ENCODE data around the gene TSPAN13. TPM values are rescaled to one million over a fixed set of nuclear protein-coding genes. Genes with fewer than 3 reads are reported as not detected.

The TSPAN13 gene
- total RNA-seq, 1 donor from 2014 or later: 4.4 TPM

- no peaks in the 10 kb centered on the region for H3K36me3 ChIP-seq
Measured at GRCh38 chr7:16734148-16734726, 19.3 kb upstream of the TSPAN13 start.

GRCh38 chr7:16735020-16735419 is 18.5 kb upstream of the TSPAN13 start:
- H3K36me3 ChIP-seq: no peaks in the 10 kb centered on the region
- intact Hi-C loops (cut with DNase I): no loop called here
- no peaks in the 10 kb centered on the region for H3K9me3 ChIP-seq
- no peak for DNase-seq (ENCODE audit: low spot score in 2 of 2)
- TF ChIP-seq, protein P1, sequence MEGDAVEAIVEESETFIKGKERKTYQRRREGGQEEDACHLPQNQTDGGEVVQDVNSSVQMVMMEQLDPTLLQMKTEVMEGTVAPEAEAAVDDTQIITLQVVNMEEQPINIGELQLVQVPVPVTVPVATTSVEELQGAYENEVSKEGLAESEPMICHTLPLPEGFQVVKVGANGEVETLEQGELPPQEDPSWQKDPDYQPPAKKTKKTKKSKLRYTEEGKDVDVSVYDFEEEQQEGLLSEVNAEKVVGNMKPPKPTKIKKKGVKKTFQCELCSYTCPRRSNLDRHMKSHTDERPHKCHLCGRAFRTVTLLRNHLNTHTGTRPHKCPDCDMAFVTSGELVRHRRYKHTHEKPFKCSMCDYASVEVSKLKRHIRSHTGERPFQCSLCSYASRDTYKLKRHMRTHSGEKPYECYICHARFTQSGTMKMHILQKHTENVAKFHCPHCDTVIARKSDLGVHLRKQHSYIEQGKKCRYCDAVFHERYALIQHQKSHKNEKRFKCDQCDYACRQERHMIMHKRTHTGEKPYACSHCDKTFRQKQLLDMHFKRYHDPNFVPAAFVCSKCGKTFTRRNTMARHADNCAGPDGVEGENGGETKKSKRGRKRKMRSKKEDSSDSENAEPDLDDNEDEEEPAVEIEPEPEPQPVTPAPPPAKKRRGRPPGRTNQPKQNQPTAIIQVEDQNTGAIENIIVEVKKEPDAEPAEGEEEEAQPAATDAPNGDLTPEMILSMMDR (IDR thresholded peaks at IDR 0.05): no peak
- H3K4me3 ChIP-seq: no peak overlapping the region
- H3K4me1 ChIP-seq: no peaks in the 10 kb centered on the region
- no peak overlapping the region for H3K27ac ChIP-seq
- no peaks in the 10 kb centered on the region for H3K27me3 ChIP-seq

More at GRCh38 chr7:16734148-16734726, 19.3 kb upstream of the TSPAN13 start:
- intact Hi-C loops (cut with DNase I): no loop called here
- TF ChIP-seq, protein P1 (IDR thresholded peaks at IDR 0.05): no peak
- Histone ChIP-seq H3K27ac (no peak overlapping the region), H3K4me1 (no peaks in the 10 kb centered on the region), H3K9me3 (no peaks in the 10 kb centered on the region), H3K4me3 (no peak overlapping the region), H3K27me3 (no peaks in the 10 kb centered on the region)
- no peak for DNase-seq (ENCODE audit: low spot score in 2 of 2)

DNA sequence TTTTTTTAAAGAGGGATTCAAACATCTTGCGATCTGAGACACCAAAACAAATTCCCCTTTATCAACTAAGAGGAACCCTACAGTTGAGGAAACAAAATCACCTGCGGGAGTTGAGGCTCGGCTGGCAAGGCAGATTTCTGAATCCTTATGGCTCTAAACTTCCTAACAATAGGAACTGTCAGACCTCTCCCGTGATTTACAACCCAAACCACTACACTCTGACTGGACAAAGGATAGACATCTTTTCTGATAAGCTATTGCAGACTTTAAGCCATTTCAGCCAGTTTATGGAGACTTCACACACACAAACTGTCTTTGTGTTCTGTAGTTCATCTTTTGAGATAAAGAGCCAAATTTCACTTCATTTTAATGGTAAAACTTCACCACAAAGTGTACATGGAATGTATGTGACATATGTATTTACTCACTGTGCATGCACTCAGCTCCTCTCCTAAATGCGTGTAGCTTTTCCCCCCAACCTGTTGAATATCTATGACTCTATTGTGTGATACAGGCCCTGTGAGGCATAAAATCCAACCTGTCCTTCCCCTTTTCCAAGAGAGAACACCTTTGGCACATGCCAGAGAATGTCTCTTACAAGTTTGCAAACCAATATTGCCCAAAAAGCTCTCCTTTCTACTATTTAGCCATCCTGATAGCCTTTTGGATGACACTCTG is 15.4 kb upstream of the TSPAN13 start:
- TF ChIP-seq, protein P1 (IDR thresholded peaks at IDR 0.05): no peak
- H3K27ac ChIP-seq: no peak overlapping the region

GRCh38 chr7:16739863-16740622 is 13.5 kb upstream of the TSPAN13 start:
- Histone ChIP-seq H3K4me3 (no peak overlapping the region), H3K27me3 (no peaks in the 10 kb centered on the region), H3K36me3 (no peaks in the 10 kb centered on the region), H3K4me1 (no peaks in the 10 kb centered on the region), H3K9me3 (no peaks in the 10 kb centered on the region), H3K27ac (no peak overlapping the region)
- TF ChIP-seq, protein P1 (IDR thresholded peaks at IDR 0.05): no peak
- no peak for DNase-seq (ENCODE audit: low spot score in 2 of 2)
- intact Hi-C loops (cut with DNase I): no loop called here

More for the DNA sequence above, 15.4 kb upstream of the TSPAN13 start:
- Histone ChIP-seq H3K4me1 (no peaks in the 10 kb centered on the region), H3K4me3 (no peak overlapping the region), H3K9me3 (no peaks in the 10 kb centered on the region), H3K36me3 (no peaks in the 10 kb centered on the region), H3K27me3 (no peaks in the 10 kb centered on the region)
- DNase-seq (ENCODE audit: low spot score in 2 of 2): no peak
- intact Hi-C loops (cut with DNase I): no loop called here

- Histone ChIP-seq H3K9me3 (no peaks in the 10 kb centered on the region), H3K36me3 (no peaks in the 10 kb centered on the region), H3K4me3 (no peak overlapping the region), H3K27me3 (no peaks in the 10 kb centered on the region), H3K27ac (no peak overlapping the region), H3K4me1 (no peaks in the 10 kb centered on the region)
- TF ChIP-seq, protein P1 (IDR thresholded peaks at IDR 0.05): no peak
- DNase-seq (ENCODE audit: low spot score in 2 of 2): no peak
- intact Hi-C loops (cut with DNase I): no loop called here
Measured at GRCh38 chr7:16740623-16740953, 13.0 kb upstream of the TSPAN13 start.

Measured in ascending aorta (tissue), 2 donors.